WTC11 (cell line): ENCODE results near the gene FGD6. TPM values are rescaled to one million over a fixed set of nuclear protein-coding genes. Genes with fewer than 3 reads are reported as not detected.

Experiments used
- ATAC-seq: fragments of 200-7000 bp; cut with Tn5 transposase; 2 replicates; pipeline ENCODE4 v1.10.0; 2021; ENCODE audit warnings: mild to moderate bottlenecking, moderate library complexity
- CTCF ChIA-PET: fragments of 300-600 bp; sonication (Branson Sonifier 250); formaldehyde crosslinking; loops from one replicate; lab custom pipeline; 2021; ENCODE audit warnings: antibody characterized with exemption; lab: Charles Lee
- POLR2A ChIA-PET: fragments of 350-600 bp; sonication (Branson Sonifier 250); formaldehyde crosslinking; loops from one replicate; lab custom pipeline; 2021; ENCODE audit warnings: antibody characterized with exemption; lab: Charles Lee
- DNase-seq: peaks from one replicate; pipeline ENCODE4 v3.0.0; 2021; ENCODE audit warnings: low spot score
- H3K27ac Mint-ChIP-seq: 2 replicates; pipeline ENCODE4 v1.8.0; 2021; ENCODE audit warnings: mixed read lengths
- H3K27me3 Mint-ChIP-seq: 2 replicates; pipeline ENCODE4 v1.8.0; 2021; ENCODE audit warnings: low read depth, mild to moderate bottlenecking, moderate library complexity, mixed read lengths
- H3K36me3 Mint-ChIP-seq: 2 replicates; pipeline ENCODE4 v1.8.0; 2021; ENCODE audit warnings: mixed read lengths
- H3K4me1 Mint-ChIP-seq: 2 replicates; pipeline ENCODE4 v1.8.0; 2022; ENCODE audit warnings: mixed read lengths
- H3K4me3 Mint-ChIP-seq: 2 replicates; pipeline ENCODE4 v1.8.0; 2021; ENCODE audit warnings: mild to moderate bottlenecking, moderate library complexity, mixed read lengths
- H3K9me3 Mint-ChIP-seq: 2 replicates; pipeline ENCODE4 v1.8.0; 2021; ENCODE audit warnings: mixed read lengths
- ATF1 ChIP-seq: sonication (generic); formaldehyde crosslinking; IDR thresholded peaks from 2 replicates; pipeline ENCODE4 v1.8.1; 2023; ENCODE audit warnings: mild to moderate bottlenecking, moderate library complexity, missing genetic modification reagents
- FOXK1 ChIP-seq: sonication (generic); formaldehyde crosslinking; IDR thresholded peaks from 2 replicates; pipeline ENCODE4 v1.8.0; 2022; ENCODE audit warnings: mild to moderate bottlenecking, moderate library complexity, missing genetic modification reagents
- HMGA2 ChIP-seq: fragments of 250-450 bp; sonication (Bioruptor Pico); IDR thresholded peaks from 2 replicates; pipeline ENCODE4 v1.4.0; 2021; ENCODE audit warnings: mild to moderate bottlenecking, moderate library complexity
- MYBL2 ChIP-seq: sonication (generic); formaldehyde crosslinking; IDR thresholded peaks from 2 replicates; pipeline ENCODE4 v1.8.1; 2023; ENCODE audit warnings: mild to moderate bottlenecking, moderate library complexity, missing genetic modification reagents
- NFYB ChIP-seq: sonication (generic); formaldehyde crosslinking; conservative IDR thresholded peaks from 2 replicates; pipeline ENCODE4 v1.8.0; 2022; ENCODE audit warnings: low read depth, missing genetic modification reagents
- NR3C1 ChIP-seq: sonication (generic); formaldehyde crosslinking; conservative IDR thresholded peaks from 2 replicates; pipeline ENCODE4 v1.8.1; 2023; ENCODE audit warnings: low read depth, mild to moderate bottlenecking, missing genetic modification reagents
- SOX15 ChIP-seq: fragments of 250-450 bp; sonication (Bioruptor Pico); IDR thresholded peaks from 2 replicates; pipeline ENCODE4 v1.9.0; 2021; ENCODE audit warnings: mild to moderate bottlenecking
- TEAD4 ChIP-seq: sonication (generic); formaldehyde crosslinking; IDR thresholded peaks from 2 replicates; pipeline ENCODE4 v1.8.0; 2022; ENCODE audit warnings: mild to moderate bottlenecking, missing genetic modification reagents
- ZNF219 ChIP-seq: sonication (generic); formaldehyde crosslinking; IDR thresholded peaks from 2 replicates; pipeline ENCODE4 v1.8.0; 2023; ENCODE audit warnings: missing genetic modification reagents, mild to moderate bottlenecking, borderline replicate concordance
- ZNF232 ChIP-seq: sonication (generic); formaldehyde crosslinking; IDR thresholded peaks from 2 replicates; pipeline ENCODE4 v1.8.0; 2022; ENCODE audit warnings: mild to moderate bottlenecking, missing genetic modification reagents
- ZNF263 ChIP-seq: sonication (generic); formaldehyde crosslinking; IDR thresholded peaks from 2 replicates; pipeline ENCODE4 v1.8.1; 2022; ENCODE audit warnings: low read depth, mild to moderate bottlenecking, moderate library complexity, missing genetic modification reagents
- ZNF416 ChIP-seq: fragments of 250-450 bp; sonication (Bioruptor Pico); IDR thresholded peaks from 2 replicates; pipeline ENCODE4 v1.9.0; 2021; ENCODE audit warnings: mild to moderate bottlenecking, inconsistent platforms
- total RNA-seq: library from RNA; stranded (reverse); gene quantifications from 3 replicates; pipeline ENCODE4 v1.2.3, GENCODE V29; 2021
- TF ChIP-seq, protein P1 (sequence below): sonication (generic); formaldehyde crosslinking; IDR thresholded peaks from 2 replicates; pipeline ENCODE4 v1.8.1; 2022; ENCODE audit warnings: missing genetic modification reagents, borderline replicate concordance
- TF ChIP-seq, protein P2 (sequence below): fragments of 250-450 bp; sonication (Bioruptor Pico); IDR thresholded peaks from 2 replicates; pipeline ENCODE4 v1.8.0; 2021; ENCODE audit warnings: mild to moderate bottlenecking
- TF ChIP-seq, protein P3 (sequence below): fragments of 250-450 bp; sonication (Bioruptor Pico); conservative IDR thresholded peaks from 2 replicates; pipeline ENCODE4 v1.9.0; 2021; ENCODE audit warnings: mild to moderate bottlenecking
- TF ChIP-seq, protein P4 (sequence below): sonication (generic); formaldehyde crosslinking; IDR thresholded peaks from 2 replicates; pipeline ENCODE4 v1.8.1; 2022; ENCODE audit warnings: mild to moderate bottlenecking, missing genetic modification reagents, moderate library complexity, borderline replicate concordance

The FGD6 gene
- total RNA-seq, 1 experiment from 2014 or later, result 28.2 TPM

DNA sequence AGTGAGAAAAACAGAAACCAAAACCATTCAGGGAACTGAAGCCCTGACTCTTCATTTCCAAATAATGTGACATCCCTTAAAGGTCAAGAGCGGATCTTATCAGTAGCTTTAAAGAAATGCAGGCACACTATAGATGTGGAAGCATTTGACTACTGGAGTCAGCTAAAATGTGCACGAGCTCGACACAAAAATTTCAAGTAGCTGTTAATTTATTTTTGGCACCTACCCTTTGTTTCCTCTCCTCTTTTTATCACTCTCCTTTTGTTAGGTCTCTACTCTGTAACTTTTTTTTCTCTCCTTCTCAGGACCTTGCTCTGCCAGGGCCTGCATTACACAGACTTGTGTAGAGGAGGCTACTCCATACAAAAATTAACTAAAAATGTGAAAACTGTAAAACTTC, 58.3 kb downstream of the FGD6 start (continued):
- TF ChIP-seq, protein P1, sequence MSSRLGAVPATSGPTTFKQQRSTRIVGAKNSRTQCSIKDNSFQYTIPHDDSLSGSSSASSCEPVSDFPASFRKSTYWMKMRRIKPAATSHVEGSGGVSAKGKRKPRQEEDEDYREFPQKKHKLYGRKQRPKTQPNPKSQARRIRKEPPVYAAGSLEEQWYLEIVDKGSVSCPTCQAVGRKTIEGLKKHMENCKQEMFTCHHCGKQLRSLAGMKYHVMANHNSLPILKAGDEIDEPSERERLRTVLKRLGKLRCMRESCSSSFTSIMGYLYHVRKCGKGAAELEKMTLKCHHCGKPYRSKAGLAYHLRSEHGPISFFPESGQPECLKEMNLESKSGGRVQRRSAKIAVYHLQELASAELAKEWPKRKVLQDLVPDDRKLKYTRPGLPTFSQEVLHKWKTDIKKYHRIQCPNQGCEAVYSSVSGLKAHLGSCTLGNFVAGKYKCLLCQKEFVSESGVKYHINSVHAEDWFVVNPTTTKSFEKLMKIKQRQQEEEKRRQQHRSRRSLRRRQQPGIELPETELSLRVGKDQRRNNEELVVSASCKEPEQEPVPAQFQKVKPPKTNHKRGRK (CRISPR knock-in tag), result no peak
- TF ChIP-seq, protein P2, sequence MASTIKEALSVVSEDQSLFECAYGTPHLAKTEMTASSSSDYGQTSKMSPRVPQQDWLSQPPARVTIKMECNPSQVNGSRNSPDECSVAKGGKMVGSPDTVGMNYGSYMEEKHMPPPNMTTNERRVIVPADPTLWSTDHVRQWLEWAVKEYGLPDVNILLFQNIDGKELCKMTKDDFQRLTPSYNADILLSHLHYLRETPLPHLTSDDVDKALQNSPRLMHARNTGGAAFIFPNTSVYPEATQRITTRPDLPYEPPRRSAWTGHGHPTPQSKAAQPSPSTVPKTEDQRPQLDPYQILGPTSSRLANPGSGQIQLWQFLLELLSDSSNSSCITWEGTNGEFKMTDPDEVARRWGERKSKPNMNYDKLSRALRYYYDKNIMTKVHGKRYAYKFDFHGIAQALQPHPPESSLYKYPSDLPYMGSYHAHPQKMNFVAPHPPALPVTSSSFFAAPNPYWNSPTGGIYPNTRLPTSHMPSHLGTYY, result no peak
- no peak for TF ChIP-seq ZNF416 (CRISPR knock-in tag)
- TF ChIP-seq, protein P3, sequence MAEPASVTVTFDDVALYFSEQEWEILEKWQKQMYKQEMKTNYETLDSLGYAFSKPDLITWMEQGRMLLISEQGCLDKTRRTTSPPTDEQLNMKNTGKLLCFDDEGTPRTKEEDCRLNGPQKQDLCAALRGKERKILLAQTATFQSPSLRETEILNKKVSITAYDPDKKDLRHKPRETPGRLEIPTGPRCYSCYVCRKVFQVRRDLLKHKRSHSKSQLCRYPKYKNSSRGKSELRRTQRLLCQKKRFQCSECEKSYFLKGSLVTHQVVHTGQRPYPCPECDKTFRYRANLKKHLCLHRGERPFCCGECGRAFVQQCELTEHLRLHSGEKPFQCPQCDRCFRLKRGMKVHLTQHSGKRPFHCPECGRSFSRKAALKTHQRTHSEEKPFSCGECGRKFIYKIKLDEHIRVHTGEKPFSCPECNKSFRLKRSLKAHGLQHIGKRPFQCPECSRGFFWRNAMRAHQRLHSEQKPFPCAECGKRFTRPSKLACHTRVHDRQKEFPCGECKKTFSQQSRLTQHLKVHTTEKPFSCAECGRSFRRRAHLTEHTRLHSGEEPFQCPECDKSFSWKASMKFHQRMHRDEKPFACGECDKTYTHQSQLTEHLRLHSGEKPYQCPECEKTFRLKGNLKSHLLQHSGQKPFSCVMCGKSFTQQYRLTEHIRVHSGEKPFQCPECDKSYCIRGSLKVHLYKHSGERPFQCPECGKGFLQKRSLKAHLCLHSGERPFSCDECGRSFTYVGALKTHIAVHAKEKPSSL, result no peak

DNA sequence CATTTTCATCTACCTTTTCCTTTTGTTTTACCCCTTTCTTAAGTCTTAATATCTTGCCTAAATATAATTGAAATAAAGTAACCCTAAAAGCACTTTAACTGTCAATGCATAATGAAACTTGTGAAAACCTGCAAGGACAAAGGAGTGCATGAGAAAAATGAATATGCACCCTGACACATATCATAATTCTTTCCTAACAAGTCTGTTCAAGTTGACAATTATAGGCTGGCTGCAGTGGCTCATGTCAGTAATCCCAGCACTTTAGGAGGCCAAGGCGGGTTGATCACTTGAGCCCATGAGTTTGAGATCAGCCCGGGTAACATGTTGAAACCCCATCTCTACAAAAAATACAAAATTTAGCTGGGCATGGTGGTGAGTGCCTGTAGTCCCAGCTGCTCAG, 65.4 kb downstream of the FGD6 start:
- ChIA-PET POLR2A (no interaction called here), CTCF (no interaction called here)
- no peak for ATAC-seq
- Mint-ChIP-seq H3K4me1 (peaks cover 20% of the 10 kb centered on the region), H3K27me3 (no peaks in the 10 kb centered on the region; the same call in 1 of the 2 replicates), H3K4me3 (no peak overlapping the region), H3K27ac (no peak overlapping the region), H3K9me3 (peaks cover 11% of the 10 kb centered on the region), H3K36me3 (peaks cover 46% of the 10 kb centered on the region)
- TF ChIP-seq NFYB (CRISPR knock-in tag) (no peak), ATF1 (CRISPR knock-in tag) (no peak)
- DNase-seq, result no peak

GRCh38 chr12:95151406-95151805, 65.9 kb downstream of the FGD6 start:
- ChIA-PET CTCF (no interaction called here), POLR2A (no interaction called here)
- Mint-ChIP-seq H3K4me1 (peaks cover 17% of the 10 kb centered on the region), H3K27me3 (no peaks in the 10 kb centered on the region; the same call in 1 of the 2 replicates), H3K4me3 (no peak overlapping the region), H3K27ac (no peak overlapping the region), H3K9me3 (peaks cover 7% of the 10 kb centered on the region), H3K36me3 (peaks cover 42% of the 10 kb centered on the region)
- ATAC-seq (no peak), DNase-seq (no peak)
- TF ChIP-seq ZNF263 (CRISPR knock-in tag) (no peak), NR3C1 (CRISPR knock-in tag) (no peak), ZNF232 (CRISPR knock-in tag) (no peak), TEAD4 (CRISPR knock-in tag) (no peak), SOX15 (CRISPR knock-in tag) (no peak), MYBL2 (CRISPR knock-in tag) (no peak)
- TF ChIP-seq, protein P4, sequence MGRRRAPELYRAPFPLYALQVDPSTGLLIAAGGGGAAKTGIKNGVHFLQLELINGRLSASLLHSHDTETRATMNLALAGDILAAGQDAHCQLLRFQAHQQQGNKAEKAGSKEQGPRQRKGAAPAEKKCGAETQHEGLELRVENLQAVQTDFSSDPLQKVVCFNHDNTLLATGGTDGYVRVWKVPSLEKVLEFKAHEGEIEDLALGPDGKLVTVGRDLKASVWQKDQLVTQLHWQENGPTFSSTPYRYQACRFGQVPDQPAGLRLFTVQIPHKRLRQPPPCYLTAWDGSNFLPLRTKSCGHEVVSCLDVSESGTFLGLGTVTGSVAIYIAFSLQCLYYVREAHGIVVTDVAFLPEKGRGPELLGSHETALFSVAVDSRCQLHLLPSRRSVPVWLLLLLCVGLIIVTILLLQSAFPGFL (CRISPR knock-in tag), result no peak

DNA sequence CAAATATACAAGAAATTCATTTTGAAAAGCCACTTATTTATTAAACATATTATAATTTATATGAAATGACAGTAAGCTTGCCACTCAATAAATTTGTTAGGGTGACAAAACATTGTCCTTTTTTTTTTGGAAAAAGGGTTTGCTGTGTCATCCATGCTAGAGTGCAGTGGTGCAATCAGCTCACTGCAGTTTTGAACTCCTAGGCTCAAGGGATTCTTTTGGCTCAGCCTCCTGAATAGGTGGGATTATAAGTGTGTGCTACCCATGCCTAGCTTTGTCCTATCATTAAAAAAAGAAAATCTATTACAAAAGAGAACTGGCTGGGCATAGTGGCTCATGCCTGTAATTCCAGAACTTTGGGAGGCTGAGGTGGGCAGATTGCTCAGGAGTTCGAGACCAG, 66.8 kb downstream of the FGD6 start:
- no peak for ATAC-seq
- DNase-seq, result no peak
- peaks cover 12% of the 10 kb centered on the region for H3K4me1 Mint-ChIP-seq
- POLR2A ChIA-PET, result interaction anchor here (0.5 to 0.6 kb wide), 2 partner anchors 17 to 220 kb away, joined by 7 read pairs; no protein-coding TSS in a partner anchor
- no peak overlapping the region for H3K27ac Mint-ChIP-seq
- TF ChIP-seq HMGA2 (CRISPR knock-in tag) (no peak), ZNF219 (CRISPR knock-in tag) (no peak), FOXK1 (CRISPR knock-in tag) (no peak)
- H3K27me3 Mint-ChIP-seq, result no peaks in the 10 kb centered on the region
- no peaks in the 10 kb centered on the region; the same call in 1 of the 2 replicates for H3K9me3 Mint-ChIP-seq
- no peak overlapping the region for H3K4me3 Mint-ChIP-seq
- H3K36me3 Mint-ChIP-seq, result peaks cover 37% of the 10 kb centered on the region
- CTCF ChIA-PET, result interaction anchor here (0.8 kb wide), 1 partner anchor 13 kb away, joined by 3 read pairs; no protein-coding TSS in a partner anchor
